CD4-positive, alpha-beta T cell treated with Interferon gamma for 1 hour (primary cell): ENCODE data around the gene KLF16.
"Not testable (repeated sequence)": the region's sequence is repeated elsewhere in the genome, so short reads cannot be mapped to it uniquely, and the experiment has no call there.

Experiments used
- DNase-seq: peaks from one replicate; pipeline ENCODE4 v3.0.0-alpha.2; 2020

The KLF16 gene

DNA sequence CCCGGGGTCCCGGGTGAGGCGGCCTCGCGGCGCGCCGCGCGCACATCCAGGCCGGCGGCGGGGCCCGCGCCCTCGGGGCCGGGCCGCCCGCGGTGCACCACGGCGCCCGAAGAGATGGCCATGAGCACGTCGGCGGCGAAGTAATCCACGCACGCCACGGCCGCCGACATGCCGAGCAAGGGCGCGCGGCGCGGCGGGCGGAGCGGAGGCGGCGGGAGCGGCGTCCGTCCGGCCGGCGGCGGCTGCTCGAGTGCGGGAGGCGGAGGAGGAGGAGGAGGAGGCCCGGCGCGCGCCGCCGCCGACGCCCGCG is at the start of gene KLF16:
KLF16 (minus strand) TSS at position 252 of the 310 bp plus-strand sequence; CDS start at position 170, 82 bp downstream.
- no peak for DNase-seq

DNA sequence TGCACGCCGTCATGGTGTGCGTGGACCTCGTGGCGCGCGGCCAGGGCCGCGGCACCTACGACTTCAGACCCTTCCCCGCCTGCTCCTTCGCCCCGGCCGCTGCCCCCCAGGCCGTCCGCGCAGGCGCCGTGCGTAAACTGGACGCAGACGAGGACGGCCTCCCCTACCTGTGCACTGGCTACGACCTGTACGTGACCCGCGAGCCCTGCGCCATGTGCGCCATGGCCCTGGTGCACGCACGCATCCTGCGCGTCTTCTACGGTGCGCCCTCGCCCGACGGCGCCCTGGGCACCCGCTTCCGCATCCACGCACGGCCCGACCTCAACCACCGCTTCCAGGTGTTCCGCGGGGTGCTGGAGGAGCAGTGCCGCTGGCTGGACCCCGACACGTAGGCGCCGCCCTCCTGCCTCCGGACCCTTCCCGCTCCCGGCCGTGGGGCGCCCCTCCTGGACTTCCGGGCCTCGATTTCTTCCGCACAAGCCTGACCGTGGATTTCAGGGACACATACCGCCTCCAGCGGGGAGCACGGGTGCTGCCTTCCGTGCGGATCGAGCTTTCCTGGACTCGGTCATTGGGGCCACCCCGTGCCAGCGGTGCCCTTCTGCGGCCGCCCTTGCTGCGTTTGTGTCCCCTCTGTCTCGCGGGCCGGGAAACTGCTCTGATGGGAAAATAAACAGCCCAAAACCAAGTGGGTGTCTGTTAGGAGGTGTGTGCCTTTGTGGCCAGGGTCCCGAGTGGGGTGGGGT is 49.6 kb upstream of the KLF16 start:
- no peak for DNase-seq

DNA sequence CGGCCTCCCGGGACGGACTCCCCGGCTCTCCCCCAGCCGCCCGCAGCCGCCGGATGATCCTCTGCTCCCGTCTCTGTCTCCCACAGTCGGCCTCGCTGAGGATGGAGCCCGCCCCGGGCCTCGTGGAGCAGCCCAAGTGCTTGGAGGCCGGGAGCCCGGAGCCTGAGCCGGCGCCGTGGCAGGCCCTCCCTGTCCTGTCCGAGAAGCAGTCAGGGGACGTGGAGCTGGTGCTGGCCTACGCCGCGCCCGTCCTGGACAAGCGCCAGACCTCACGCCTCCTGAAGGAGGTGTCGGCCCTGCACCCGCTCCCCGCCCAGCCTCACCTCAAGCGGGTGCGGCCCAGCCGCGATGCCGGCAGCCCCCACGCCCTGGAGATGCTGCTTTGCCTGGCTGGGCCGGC is 48.6 kb upstream of the KLF16 start:
- no peak for DNase-seq

DNA sequence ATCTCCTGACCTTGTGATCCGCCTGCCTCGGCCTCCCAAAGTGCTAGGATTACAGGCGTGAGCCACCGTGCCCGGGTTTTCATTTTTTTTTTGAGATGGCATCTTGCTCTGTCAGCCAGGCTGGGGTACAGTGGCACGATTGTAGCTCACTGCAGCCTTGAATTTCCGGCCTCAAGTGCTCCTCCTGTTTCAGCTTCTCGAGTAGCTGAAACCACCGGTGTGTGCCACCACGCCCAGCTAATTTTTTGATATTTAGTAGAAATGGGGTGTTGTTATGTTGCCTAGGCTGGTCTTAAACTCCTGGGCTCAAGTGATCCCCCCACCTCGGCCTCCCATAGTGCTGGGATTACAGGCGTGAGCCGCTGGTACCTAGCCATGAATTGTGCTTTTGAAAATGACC is 47.7 kb upstream of the KLF16 start:
- DNase-seq = no peak

- DNase-seq = no peak
Measured at GRCh38 chr19:1910177-1910576, 46.8 kb upstream of the KLF16 start.

GRCh38 chr19:1909761-1910080 is 46.3 kb upstream of the KLF16 start:
- DNase-seq = no peak

- no peak for DNase-seq
Measured at GRCh38 chr19:1908364-1908678, 44.9 kb upstream of the KLF16 start.

- no peak for DNase-seq
Measured at GRCh38 chr19:1907563-1908363, 44.4 kb upstream of the KLF16 start.

- DNase-seq = no peak
Measured at GRCh38 chr19:1906985-1907562, 43.7 kb upstream of the KLF16 start.

- no peak for DNase-seq
Measured at GRCh38 chr19:1905863-1906375, 42.5 kb upstream of the KLF16 start.

- peak; percentile 99 for DNase-seq
Measured at GRCh38 chr19:1905110-1905862, 41.9 kb upstream of the KLF16 start, which contains the start of the genes ADAT3 and SCAMP4. ADAT3 (plus strand) TSS chr19:1905399; CDS start chr19:1912048, 6,649 bp downstream. SCAMP4 (plus strand) TSS chr19:1905399; CDS start chr19:1915020, 9,621 bp downstream.

GRCh38 chr19:1904860-1905109 is 41.4 kb upstream of the KLF16 start:
- no peak for DNase-seq

DNA sequence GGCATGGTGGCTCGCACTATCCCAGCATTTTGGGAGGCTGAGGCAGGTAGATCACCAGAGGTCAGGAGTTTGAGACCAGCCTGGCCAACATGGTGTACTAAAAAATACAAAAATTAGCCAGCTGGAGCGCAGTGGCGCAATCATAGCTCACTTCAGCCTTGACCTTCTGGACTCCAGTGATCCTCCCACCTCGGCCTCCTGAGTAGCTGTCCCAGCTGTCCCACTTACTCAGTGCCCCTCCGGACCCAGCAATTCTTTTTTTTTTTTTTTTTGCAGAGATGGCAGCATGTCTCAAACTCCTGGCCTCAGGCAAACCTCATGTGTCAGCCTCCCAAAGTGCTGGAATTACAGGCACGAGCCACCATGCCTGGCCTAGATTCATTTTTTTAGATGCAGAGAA is 39.5 kb upstream of the KLF16 start:
- DNase-seq = no peak

GRCh38 chr19:1901940-1902404 is 38.6 kb upstream of the KLF16 start:
- peak; percentile 77 for DNase-seq

- no peak for DNase-seq
Measured at GRCh38 chr19:1896508-1896907, 33.1 kb upstream of the KLF16 start.

GRCh38 chr19:1893791-1894190 is 30.4 kb upstream of the KLF16 start:
- no peak for DNase-seq

DNA sequence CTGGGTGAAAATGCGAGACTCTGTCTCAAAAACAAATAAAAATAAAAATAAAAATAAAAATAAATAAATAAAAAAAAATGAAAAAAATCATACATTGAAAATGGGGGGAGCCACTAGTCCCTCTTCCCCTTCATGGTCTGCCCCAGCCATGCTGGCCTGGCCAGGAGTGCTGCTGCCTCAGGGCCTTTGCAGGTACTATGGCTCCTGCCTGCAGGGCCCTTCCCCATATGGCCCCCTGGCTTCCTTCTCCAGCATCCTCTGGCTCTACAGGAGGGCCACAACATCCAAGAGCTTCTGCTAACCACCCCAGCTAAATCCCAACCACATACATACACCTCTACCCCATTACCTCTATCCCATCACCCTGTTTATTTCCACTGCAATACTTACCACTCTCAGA is 26.5 kb upstream of the KLF16 start:
- DNase-seq = no peak

DNA sequence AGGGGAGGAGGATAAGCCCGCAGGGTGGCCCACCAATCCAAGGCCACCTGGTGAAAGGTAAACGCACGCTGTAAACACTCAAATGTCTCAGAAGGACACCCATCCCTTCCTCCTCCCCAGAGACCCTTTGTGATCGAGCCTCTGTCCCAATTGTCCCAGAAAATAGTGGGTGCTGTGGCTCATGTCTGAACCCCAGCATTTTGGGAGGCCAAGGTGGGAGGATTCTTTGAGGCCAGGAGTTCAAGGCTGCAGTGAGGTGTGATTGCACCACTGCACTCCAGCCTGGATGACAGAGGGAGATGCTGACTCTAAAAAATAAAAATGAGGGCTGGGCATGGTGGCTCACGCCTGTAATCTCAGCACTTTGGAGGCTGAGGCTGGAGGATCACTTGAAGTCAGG is 25.0 kb upstream of the KLF16 start:
- no peak for DNase-seq

DNA sequence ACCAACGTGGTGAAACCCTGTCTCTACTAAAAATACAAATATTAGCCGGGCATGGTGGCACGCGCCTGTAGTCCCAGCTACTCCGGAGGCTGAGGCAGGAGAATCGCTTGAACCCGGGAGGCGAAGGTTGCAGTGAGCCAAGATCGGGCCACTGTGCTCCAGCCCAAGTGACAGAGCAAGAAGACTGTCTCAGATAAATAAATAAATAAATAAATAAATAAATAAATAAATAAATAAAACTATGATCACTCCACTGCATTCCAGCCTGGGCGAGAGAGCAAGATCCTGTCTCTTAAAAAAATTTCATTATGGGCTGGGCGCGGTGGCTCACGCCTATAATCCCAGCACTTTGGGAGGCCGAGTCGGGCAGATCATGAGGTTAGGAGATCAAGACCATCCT is 23.0 kb upstream of the KLF16 start:
- DNase-seq = not testable (repeated sequence)

DNA sequence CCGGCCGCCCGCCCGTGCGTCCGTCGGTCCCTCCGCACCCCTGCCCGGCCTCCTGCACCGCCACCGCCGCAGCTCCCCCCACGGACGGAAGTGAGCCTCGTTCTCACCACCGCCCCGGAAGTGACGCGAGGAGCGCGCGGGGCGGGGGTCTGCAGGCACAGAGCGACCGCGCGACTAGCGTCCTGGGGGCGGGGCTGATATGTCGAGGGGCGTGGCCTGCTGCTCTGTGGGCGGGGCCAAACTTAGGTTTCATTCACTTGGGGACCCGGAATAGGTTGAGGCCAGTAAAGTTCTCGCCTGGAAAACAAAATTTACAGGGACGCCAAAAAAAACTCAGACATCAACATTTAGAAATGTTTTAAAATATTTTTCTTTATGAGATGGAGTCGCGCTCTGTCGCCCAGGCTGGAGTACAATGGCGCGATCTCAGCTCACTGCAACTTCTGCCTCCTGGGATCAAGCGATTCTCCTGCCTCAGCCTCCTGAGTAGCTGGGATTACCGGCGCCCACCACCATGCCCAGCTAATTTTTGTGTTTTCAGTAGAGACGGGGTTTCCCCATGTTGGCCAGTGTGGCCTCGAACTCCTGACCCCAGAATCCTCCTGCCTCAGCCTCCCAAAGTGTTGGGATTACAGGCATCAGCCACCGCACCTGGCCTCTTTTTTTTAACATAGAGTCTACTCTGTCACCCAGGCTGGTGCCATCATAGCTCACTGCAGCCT is 22.2 kb upstream of the KLF16 start, which contains the start of gene ABHD17A:
ABHD17A (minus strand) TSS at position 99 of the 722 bp plus-strand sequence. CDS start 3,930 bp downstream, outside the sequence.
- DNase-seq = peak; percentile 95

GRCh38 chr19:1884719-1885334 is 21.4 kb upstream of the KLF16 start:
- no peak for DNase-seq

DNA sequence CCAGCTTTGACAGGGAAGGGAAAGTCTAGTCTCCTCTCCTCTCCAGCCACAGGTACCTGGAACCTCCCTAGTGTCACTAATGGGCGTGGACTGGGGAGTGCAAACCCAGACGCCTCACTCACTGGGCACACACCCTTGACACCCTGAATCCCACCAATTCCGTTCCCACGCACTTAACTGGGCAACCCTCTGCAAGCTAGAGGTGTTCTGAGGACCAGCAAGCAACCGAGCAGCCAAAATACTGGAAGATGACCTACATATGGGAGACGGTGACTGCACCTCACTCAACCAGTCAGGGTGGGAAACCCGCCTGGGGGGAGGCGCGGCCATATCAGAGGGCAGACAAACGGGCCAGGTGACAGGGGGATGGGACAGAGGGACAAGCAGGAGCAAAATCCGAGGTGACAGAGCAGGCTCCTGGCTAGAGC is 20.9 kb upstream of the KLF16 start:
- DNase-seq = peak; percentile 60
